Lower leg skin (tissue), 3 donors: Measurements from ENCODE around the gene PRRG4.
"Not testable (repeated sequence)": the region's sequence is repeated elsewhere in the genome, so short reads cannot be mapped to it uniquely, and the experiment has no call there.

Source experiments
- CTCF ChIP-seq, 3 donors: fragments of 450-650 bp; IDR thresholded peaks; one replicate each; pipeline ENCODE4 v1.5.1; 2016; ENCODE audit warnings: antibody characterized with exemption in 3 of 3, mild to moderate bottlenecking in 3 of 3, moderate library complexity in 2 of 3
- POLR2A ChIP-seq, 2 donors: fragments of 450-650 bp; IDR thresholded peaks; one replicate each; pipeline ENCODE4 v1.6.1; 2016 to 2017; ENCODE audit warnings: antibody characterized with exemption in 2 of 2, mild to moderate bottlenecking in 1 of 2, moderate library complexity in 1 of 2

GRCh38 chr11:32823617-32824016 lies 6.1 kb upstream of the PRRG4 start:
- TF ChIP-seq CTCF, POLR2A (IDR thresholded peaks at IDR 0.05): not testable (repeated sequence)
